ENCODE results near the gene TENT5A.

DNA sequence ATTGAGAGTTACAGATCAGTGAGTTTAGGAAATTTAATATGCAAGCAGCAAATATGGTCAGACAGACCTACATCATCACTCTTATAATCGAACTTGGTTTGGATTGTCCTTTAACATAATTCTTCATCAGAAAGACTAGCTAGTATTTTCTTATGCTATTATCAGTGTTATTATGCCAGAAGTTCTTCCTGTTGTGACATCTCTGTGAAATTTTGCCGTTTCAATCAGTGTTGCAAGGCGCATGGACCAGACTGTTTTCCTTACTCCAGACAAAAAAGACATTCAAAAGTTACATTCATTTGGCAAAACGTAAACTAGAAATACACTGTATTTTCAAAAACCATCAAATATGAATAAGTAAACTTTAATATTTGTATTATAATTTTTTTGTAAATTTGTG is 5.7 kb upstream of the TENT5A start:
- TF ChIP-seq POLR2A (IDR thresholded peaks at IDR 0.05) (no peak), CTCF (IDR thresholded peaks at IDR 0.05) (no peak)

Data from lower leg skin (tissue), 3 donors.